ENCODE results near the gene RAVER1.

- TF ChIP-seq POLR2A (IDR thresholded peaks at IDR 0.05) (no peak), CTCF (IDR thresholded peaks at IDR 0.05 in 4 of 5, conservative IDR thresholded peaks at IDR 0.05 in 1 of 5) (no peak)
These were observed 46.3 kb downstream of the RAVER1 start, which contains the start of gene ICAM4 for GRCh38 chr19:10286803-10287737.

Data from gastrocnemius medialis (tissue), 4 donors.